ENCODE data around the gene SERPINA1. TPM values are rescaled to one million over a fixed set of nuclear protein-coding genes. Genes with fewer than 3 reads are reported as not detected.
"Not testable (repeated sequence)": the region's sequence is repeated elsewhere in the genome, so short reads cannot be mapped to it uniquely, and the experiment has no call there.

SERPINA1 gene
- total and polyA plus RNA-seq, 2 donors (not counting 1 experiment from before 2014, with no cell fraction given) = 0.69 to 6.8 TPM

DNA sequence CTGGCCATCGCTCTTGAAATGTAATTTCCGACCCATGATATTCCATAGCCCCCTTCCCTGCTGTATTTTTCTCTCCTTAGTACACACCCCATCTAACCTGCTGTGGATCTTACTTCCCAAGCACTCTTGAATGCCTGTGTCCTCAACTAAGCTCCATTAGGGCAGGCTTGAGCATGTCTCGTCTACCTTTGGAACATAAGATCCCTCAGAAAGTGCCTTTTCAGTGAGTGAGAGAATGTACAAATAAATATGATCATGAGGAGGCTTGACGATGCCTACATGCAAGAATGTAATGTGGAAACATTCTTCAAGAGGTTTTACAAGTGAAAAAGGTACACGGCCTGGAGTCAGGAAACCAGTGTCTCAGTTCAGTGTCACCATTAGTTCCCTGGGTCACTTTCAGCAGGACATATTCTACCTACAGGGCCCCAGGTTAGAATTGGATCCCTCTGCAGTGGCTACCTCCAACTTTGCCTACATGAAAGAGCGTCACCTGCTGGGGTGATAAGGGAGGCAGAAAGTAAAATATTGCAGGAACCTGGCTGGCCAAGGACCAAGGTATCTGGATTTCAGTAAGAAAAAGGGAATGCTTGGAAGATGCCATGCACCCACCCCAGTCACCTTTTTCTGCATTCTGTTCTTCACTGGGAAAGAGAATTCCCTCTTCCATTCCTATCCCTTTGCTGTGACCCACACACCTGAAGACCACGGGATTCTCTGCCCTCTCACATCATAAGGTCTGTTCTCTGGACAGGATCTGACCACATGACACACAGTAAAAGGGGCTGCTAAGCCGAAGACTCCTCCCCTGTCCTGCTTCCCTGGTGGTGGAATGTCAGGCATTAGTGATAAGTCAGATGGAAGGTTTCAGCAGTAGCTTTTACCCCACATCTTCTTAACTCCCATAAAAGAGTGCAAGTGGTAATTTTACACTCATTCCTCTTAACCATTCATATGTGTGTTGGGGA lies 24.6 kb upstream of the SERPINA1 start:
- H3K27me3 Mint-ChIP-seq = peaks cover 8% of the 10 kb centered on the region
- ChIA-PET POLR2A (no interaction called here), CTCF (no interaction called here)
- H3K9me3 Mint-ChIP-seq (ENCODE audit: insufficient read depth) = peaks cover 6% of the 10 kb centered on the region
- intact Hi-C loops (cut with micrococcal nuclease) = no loop called here
- 80% methylated on average over 5 of the region's 8 CpGs for WGBS (ENCODE audit: insufficient coverage)
- no peak overlapping the region for H2AFZ ChIP-seq (ENCODE audit: insufficient read depth, low read depth, low read length, poor library complexity, severe bottlenecking)
- H3K27ac Mint-ChIP-seq = no peak overlapping the region
- no peaks in the 10 kb centered on the region for H3K36me3 ChIP-seq (replicated peaks in 1 of 2; ENCODE audit: control extremely low read depth in 1 of 2, control insufficient read depth in 1 of 2, extremely low read depth in 1 of 2, insufficient read depth in 2 of 2, low read length in 1 of 2)
- ATAC-seq (ENCODE audit: low read depth) = no peak
- DNase-seq = no peak
- no peak overlapping the region for H3K9ac ChIP-seq (ENCODE audit: low read length)
- H3K4me1 Mint-ChIP-seq = no peaks in the 10 kb centered on the region
- H3K4me1 ChIP-seq (ENCODE audit: control insufficient read depth in 2 of 2, insufficient read depth in 2 of 2, low read length in 2 of 2) = no peaks in the 10 kb centered on the region
- TF ChIP-seq, protein P1, sequence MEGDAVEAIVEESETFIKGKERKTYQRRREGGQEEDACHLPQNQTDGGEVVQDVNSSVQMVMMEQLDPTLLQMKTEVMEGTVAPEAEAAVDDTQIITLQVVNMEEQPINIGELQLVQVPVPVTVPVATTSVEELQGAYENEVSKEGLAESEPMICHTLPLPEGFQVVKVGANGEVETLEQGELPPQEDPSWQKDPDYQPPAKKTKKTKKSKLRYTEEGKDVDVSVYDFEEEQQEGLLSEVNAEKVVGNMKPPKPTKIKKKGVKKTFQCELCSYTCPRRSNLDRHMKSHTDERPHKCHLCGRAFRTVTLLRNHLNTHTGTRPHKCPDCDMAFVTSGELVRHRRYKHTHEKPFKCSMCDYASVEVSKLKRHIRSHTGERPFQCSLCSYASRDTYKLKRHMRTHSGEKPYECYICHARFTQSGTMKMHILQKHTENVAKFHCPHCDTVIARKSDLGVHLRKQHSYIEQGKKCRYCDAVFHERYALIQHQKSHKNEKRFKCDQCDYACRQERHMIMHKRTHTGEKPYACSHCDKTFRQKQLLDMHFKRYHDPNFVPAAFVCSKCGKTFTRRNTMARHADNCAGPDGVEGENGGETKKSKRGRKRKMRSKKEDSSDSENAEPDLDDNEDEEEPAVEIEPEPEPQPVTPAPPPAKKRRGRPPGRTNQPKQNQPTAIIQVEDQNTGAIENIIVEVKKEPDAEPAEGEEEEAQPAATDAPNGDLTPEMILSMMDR (IDR thresholded peaks at IDR 0.05) = no peak
- TF ChIP-seq EZH2 (IDR thresholded peaks at IDR 0.05; ENCODE audit: borderline replicate concordance, insufficient read depth, low read depth, low read length, poor library complexity, severe bottlenecking) = no peak
- H3K4me3 Mint-ChIP-seq = no peak overlapping the region
- peaks cover 0 to 11% (median 5%) of the 10 kb centered on the region in 3 donors for H3K9me3 ChIP-seq (ENCODE audit: control extremely low read depth in 1 of 3, control insufficient read depth in 2 of 3, insufficient read depth in 1 of 3, low read length in 2 of 3)
- no peaks in the 10 kb centered on the region for H4K20me1 ChIP-seq (ENCODE audit: control insufficient read depth, insufficient read depth, low read length, poor library complexity, severe bottlenecking)
- H3K4me3 ChIP-seq (ENCODE audit: control extremely low read depth in 1 of 5, extremely low read depth in 1 of 5, insufficient read depth in 1 of 5, low read depth in 2 of 5, low read length in 4 of 5) = no peak overlapping the region
- H3K79me2 ChIP-seq (ENCODE audit: control insufficient read depth, insufficient read depth, low read length) = no peaks in the 10 kb centered on the region
- H3K27me3 ChIP-seq (replicated peaks in 1 of 4; ENCODE audit: control extremely low read depth in 1 of 4, control insufficient read depth in 3 of 4, insufficient read depth in 4 of 4, low read length in 3 of 4) = peaks cover 0 to 3% (median 0%) of the 10 kb centered on the region in 4 experiments
- no peak overlapping the region for H3K4me2 ChIP-seq (replicated peaks; ENCODE audit: low read depth, low read length, poor library complexity, severe bottlenecking)
- no peak overlapping the region for H3K27ac ChIP-seq (ENCODE audit: low read length in 2 of 2)

DNA sequence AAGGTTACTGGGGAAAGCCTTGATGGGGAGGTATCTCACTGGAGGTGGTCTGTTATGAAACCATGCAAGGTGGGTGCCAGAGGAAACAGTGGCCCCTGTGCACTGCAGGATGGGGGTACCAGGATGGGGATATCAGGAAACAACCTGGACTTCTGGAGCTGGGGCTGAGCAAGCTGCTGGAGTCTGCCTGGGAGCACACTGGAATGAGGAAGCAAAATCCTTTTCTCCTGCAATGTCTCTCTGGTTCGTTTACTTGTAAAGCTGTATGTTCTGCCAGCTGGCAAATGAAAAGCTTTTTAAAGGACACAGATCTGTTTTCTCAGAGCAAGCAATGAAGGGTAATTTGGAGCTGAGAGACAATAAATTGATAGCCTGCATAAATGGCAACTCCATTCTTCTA lies 23.2 kb upstream of the SERPINA1 start:
- no peaks in the 10 kb centered on the region for H3K36me3 ChIP-seq (replicated peaks in 1 of 2; ENCODE audit: control extremely low read depth in 1 of 2, control insufficient read depth in 1 of 2, extremely low read depth in 1 of 2, insufficient read depth in 2 of 2, low read length in 1 of 2)
- intact Hi-C loops (cut with micrococcal nuclease) = no loop called here
- H4K20me1 ChIP-seq (ENCODE audit: control insufficient read depth, insufficient read depth, low read length, poor library complexity, severe bottlenecking) = no peaks in the 10 kb centered on the region
- H3K9me3 Mint-ChIP-seq (ENCODE audit: insufficient read depth) = peaks cover 8% of the 10 kb centered on the region
- H3K27ac Mint-ChIP-seq = no peak overlapping the region
- no peak overlapping the region for H3K4me3 ChIP-seq (ENCODE audit: control extremely low read depth in 1 of 5, extremely low read depth in 1 of 5, insufficient read depth in 1 of 5, low read depth in 2 of 5, low read length in 4 of 5)
- TF ChIP-seq, protein P1 (IDR thresholded peaks at IDR 0.05) = no peak
- no peak for TF ChIP-seq EZH2 (IDR thresholded peaks at IDR 0.05; ENCODE audit: borderline replicate concordance, insufficient read depth, low read depth, low read length, poor library complexity, severe bottlenecking)
- H3K4me1 Mint-ChIP-seq = no peaks in the 10 kb centered on the region
- no peak for DNase-seq
- H3K27ac ChIP-seq (ENCODE audit: low read length in 2 of 2) = no peak overlapping the region
- H3K4me2 ChIP-seq (replicated peaks; ENCODE audit: low read depth, low read length, poor library complexity, severe bottlenecking) = no peak overlapping the region
- ChIA-PET POLR2A (no interaction called here), CTCF (no interaction called here)
- no peaks in the 10 kb centered on the region for H3K79me2 ChIP-seq (ENCODE audit: control insufficient read depth, insufficient read depth, low read length)
- H3K4me1 ChIP-seq (ENCODE audit: control insufficient read depth in 2 of 2, insufficient read depth in 2 of 2, low read length in 2 of 2) = no peaks in the 10 kb centered on the region
- H2AFZ ChIP-seq (ENCODE audit: insufficient read depth, low read depth, low read length, poor library complexity, severe bottlenecking) = no peak overlapping the region
- no peak for ATAC-seq (ENCODE audit: low read depth)
- peaks cover 0 to 11% (median 7%) of the 10 kb centered on the region in 3 donors for H3K9me3 ChIP-seq (ENCODE audit: control extremely low read depth in 1 of 3, control insufficient read depth in 2 of 3, insufficient read depth in 1 of 3, low read length in 2 of 3)
- no peak overlapping the region for H3K9ac ChIP-seq (ENCODE audit: low read length)
- H3K27me3 Mint-ChIP-seq = peaks cover 8% of the 10 kb centered on the region
- 60% methylated on average over 1 of the region's 1 CpG for WGBS (ENCODE audit: insufficient coverage)
- peaks cover 0 to 3% (median 0%) of the 10 kb centered on the region in 4 experiments for H3K27me3 ChIP-seq (replicated peaks in 1 of 4; ENCODE audit: control extremely low read depth in 1 of 4, control insufficient read depth in 3 of 4, insufficient read depth in 4 of 4, low read length in 3 of 4)
- H3K4me3 Mint-ChIP-seq = no peak overlapping the region

DNA sequence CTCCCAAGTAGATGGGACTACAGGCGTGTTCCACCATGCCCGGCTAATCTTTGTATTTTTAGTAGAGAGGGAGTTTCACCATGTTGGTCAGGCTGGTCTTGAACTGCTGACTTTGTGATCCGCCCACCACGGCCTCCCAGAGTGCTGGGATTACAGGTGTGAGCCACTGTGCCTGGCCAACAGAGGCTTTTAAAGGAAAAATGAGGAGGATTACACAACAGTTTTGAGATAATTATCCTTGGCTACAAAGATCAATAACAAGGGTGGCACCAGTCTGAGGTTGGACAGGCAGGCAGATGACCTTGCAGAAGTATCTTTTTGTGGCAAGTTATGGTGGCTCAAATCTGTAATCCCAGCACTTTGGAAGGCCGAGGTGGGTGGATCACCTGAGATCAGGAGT lies 21.0 kb upstream of the SERPINA1 start:
- H3K36me3 ChIP-seq (replicated peaks in 1 of 2; ENCODE audit: control extremely low read depth in 1 of 2, control insufficient read depth in 1 of 2, extremely low read depth in 1 of 2, insufficient read depth in 2 of 2, low read length in 1 of 2); POLR2A ChIA-PET; H3K4me2 ChIP-seq (replicated peaks; ENCODE audit: low read depth, low read length, poor library complexity, severe bottlenecking); H3K9ac ChIP-seq (ENCODE audit: low read length); H3K4me3 ChIP-seq (ENCODE audit: control extremely low read depth in 1 of 5, extremely low read depth in 1 of 5, insufficient read depth in 1 of 5, low read depth in 2 of 5, low read length in 4 of 5); H3K4me3 Mint-ChIP-seq; DNase-seq; ATAC-seq (ENCODE audit: low read depth); H3K27me3 Mint-ChIP-seq; H3K27ac Mint-ChIP-seq; H3K79me2 ChIP-seq (ENCODE audit: control insufficient read depth, insufficient read depth, low read length); H4K20me1 ChIP-seq (ENCODE audit: control insufficient read depth, insufficient read depth, low read length, poor library complexity, severe bottlenecking); H3K27ac ChIP-seq (ENCODE audit: low read length in 2 of 2); CTCF ChIA-PET; H3K4me1 Mint-ChIP-seq; intact Hi-C loops (cut with micrococcal nuclease); H3K27me3 ChIP-seq (replicated peaks in 1 of 4; ENCODE audit: control extremely low read depth in 1 of 4, control insufficient read depth in 3 of 4, insufficient read depth in 4 of 4, low read length in 3 of 4); H2AFZ ChIP-seq (ENCODE audit: insufficient read depth, low read depth, low read length, poor library complexity, severe bottlenecking); H3K4me1 ChIP-seq (ENCODE audit: control insufficient read depth in 2 of 2, insufficient read depth in 2 of 2, low read length in 2 of 2): not testable (repeated sequence)
- whole genome bisulfite sequencing (ENCODE audit: insufficient coverage) = 86% methylated on average over 3 of the region's 5 CpGs
- peaks cover 10% of the 10 kb centered on the region for H3K9me3 Mint-ChIP-seq (ENCODE audit: insufficient read depth)
- H3K9me3 ChIP-seq (ENCODE audit: control extremely low read depth in 1 of 3, control insufficient read depth in 2 of 3, insufficient read depth in 1 of 3, low read length in 2 of 3) = peaks cover 0 to 11% (median 7%) of the 10 kb centered on the region in 3 donors

Measured in B cell (primary cell).